SU-DHL-6 (cell line): ENCODE measurements around the gene TPRA1.

Experiments
- EZH2phosphoT487 ChIP-seq: fragments of 200-600 bp; sonication (generic), shearing (Covaris generic); conservative IDR thresholded peaks from 2 replicates; pipeline ENCODE4 v1.6.1; 2018; ENCODE audit warnings: mild to moderate bottlenecking, antibody characterized with exemption, low read length, moderate library complexity, mixed read lengths
- TF ChIP-seq, protein P1 (sequence below): fragments of 200-600 bp; sonication (generic); IDR thresholded peaks from one replicate; pipeline ENCODE4 v1.5.1; 2017; ENCODE audit warnings: antibody characterized with exemption, mild to moderate bottlenecking, low read length, moderate library complexity; ENCODE audit not compliant: insufficient read depth, poor library complexity, severe bottlenecking

GRCh38 chr3:127607675-127608361 is 17.3 kb upstream of the TPRA1 start:
- TF ChIP-seq, protein P1, sequence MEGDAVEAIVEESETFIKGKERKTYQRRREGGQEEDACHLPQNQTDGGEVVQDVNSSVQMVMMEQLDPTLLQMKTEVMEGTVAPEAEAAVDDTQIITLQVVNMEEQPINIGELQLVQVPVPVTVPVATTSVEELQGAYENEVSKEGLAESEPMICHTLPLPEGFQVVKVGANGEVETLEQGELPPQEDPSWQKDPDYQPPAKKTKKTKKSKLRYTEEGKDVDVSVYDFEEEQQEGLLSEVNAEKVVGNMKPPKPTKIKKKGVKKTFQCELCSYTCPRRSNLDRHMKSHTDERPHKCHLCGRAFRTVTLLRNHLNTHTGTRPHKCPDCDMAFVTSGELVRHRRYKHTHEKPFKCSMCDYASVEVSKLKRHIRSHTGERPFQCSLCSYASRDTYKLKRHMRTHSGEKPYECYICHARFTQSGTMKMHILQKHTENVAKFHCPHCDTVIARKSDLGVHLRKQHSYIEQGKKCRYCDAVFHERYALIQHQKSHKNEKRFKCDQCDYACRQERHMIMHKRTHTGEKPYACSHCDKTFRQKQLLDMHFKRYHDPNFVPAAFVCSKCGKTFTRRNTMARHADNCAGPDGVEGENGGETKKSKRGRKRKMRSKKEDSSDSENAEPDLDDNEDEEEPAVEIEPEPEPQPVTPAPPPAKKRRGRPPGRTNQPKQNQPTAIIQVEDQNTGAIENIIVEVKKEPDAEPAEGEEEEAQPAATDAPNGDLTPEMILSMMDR = no peak
- TF ChIP-seq EZH2phosphoT487 = no peak
